Vagina (tissue), 2 donors: ENCODE data around the gene SOHLH1.

Source experiments
- POLR2A ChIP-seq, 2 donors: fragments of 450-650 bp; IDR thresholded peaks; one replicate each; pipeline ENCODE4 v1.6.1; 2017; ENCODE audit warnings: antibody characterized with exemption in 2 of 2, mild to moderate bottlenecking in 2 of 2, moderate library complexity in 2 of 2
- TF ChIP-seq, protein P1 (sequence below), 3 experiments: fragments of 450-650 bp in 2 of 3; fragments of 200-600 bp in 1 of 3; sonication (generic) in 1 of 3; IDR thresholded peaks; one replicate each; pipeline ENCODE4 v1.5.1; 2017 to 2019; ENCODE audit warnings: antibody characterized with exemption in 3 of 3, mild to moderate bottlenecking in 2 of 3, moderate library complexity in 2 of 3

DNA sequence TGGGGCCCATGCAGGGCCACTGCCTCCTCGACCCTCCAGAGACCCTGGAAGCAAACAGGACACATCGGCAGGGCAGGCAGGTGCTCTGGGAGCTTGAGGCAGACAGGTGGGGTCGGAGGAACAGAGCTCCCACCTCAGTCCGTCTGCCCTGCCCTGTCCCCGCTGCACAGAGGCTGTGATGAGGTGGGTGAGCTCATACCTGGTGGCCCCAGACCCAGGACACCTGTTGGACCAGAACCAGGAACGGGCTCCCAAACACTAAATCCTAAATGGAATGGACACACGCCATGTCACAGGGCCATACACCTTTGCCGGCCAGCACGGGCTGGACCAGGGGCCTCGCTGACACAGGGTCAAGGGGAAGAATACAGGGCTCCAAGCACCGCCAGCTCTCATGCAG lies 5.5 kb downstream of the SOHLH1 start:
- TF ChIP-seq, protein P1, sequence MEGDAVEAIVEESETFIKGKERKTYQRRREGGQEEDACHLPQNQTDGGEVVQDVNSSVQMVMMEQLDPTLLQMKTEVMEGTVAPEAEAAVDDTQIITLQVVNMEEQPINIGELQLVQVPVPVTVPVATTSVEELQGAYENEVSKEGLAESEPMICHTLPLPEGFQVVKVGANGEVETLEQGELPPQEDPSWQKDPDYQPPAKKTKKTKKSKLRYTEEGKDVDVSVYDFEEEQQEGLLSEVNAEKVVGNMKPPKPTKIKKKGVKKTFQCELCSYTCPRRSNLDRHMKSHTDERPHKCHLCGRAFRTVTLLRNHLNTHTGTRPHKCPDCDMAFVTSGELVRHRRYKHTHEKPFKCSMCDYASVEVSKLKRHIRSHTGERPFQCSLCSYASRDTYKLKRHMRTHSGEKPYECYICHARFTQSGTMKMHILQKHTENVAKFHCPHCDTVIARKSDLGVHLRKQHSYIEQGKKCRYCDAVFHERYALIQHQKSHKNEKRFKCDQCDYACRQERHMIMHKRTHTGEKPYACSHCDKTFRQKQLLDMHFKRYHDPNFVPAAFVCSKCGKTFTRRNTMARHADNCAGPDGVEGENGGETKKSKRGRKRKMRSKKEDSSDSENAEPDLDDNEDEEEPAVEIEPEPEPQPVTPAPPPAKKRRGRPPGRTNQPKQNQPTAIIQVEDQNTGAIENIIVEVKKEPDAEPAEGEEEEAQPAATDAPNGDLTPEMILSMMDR (IDR thresholded peaks at IDR 0.05), result no peak
- TF ChIP-seq POLR2A (IDR thresholded peaks at IDR 0.05), result no peak
